Measurements from ENCODE around the gene IDH3A. TPM values are rescaled to one million over a fixed set of nuclear protein-coding genes. Genes with fewer than 3 reads are reported as not detected.
A peak's percentile ranks its signal among the peaks of the same experiment; 100 is the strongest.

Gene IDH3A
- total RNA-seq, 1 experiment from 2014 or later, result 52.6 TPM

DNA sequence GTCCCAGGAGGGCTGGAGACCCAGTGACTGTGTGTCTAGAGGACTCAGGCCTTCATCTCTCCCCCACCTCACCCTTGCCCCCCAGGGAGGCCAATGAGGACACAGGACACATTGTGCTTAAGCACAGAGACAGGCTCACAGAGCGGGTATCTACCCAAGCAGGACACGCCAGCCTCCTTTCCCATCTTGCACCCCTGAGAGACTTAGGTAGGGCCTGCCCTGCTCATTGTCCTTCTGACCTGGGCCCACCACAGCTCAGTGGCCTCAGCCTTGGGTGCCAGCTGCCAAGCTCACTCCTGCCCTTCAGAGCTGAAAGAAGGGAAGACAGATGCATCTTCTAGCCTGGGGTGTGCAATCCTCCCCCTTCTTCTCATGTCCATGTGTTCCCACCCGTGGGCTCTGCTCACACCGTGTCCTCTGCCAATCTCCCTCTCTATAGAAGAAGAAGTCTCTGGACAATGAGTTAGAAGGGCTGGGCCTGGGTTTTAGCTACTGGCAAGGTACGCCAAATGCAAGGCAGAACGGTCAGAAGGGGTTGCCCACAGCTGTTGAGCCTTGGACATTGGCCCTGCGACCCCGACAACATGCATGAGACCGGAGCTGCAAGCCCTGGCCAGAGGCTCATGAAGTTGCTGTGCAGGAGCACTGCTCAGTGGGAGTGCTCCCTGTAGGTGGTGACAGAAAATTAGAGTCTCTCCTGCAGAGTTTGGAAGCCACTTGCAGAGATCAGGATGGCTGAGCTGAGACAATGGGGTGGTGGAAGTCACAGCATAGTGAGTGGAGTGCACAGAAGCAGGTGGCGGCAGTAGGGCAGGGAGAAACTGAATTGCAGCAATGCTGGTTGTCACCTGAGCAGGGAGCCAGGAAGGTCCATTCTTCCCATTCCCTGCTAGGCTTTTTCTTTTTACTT lies 52.4 kb downstream of the IDH3A start:
- DNase-seq (ENCODE audit: low read depth), result no peak

DNA sequence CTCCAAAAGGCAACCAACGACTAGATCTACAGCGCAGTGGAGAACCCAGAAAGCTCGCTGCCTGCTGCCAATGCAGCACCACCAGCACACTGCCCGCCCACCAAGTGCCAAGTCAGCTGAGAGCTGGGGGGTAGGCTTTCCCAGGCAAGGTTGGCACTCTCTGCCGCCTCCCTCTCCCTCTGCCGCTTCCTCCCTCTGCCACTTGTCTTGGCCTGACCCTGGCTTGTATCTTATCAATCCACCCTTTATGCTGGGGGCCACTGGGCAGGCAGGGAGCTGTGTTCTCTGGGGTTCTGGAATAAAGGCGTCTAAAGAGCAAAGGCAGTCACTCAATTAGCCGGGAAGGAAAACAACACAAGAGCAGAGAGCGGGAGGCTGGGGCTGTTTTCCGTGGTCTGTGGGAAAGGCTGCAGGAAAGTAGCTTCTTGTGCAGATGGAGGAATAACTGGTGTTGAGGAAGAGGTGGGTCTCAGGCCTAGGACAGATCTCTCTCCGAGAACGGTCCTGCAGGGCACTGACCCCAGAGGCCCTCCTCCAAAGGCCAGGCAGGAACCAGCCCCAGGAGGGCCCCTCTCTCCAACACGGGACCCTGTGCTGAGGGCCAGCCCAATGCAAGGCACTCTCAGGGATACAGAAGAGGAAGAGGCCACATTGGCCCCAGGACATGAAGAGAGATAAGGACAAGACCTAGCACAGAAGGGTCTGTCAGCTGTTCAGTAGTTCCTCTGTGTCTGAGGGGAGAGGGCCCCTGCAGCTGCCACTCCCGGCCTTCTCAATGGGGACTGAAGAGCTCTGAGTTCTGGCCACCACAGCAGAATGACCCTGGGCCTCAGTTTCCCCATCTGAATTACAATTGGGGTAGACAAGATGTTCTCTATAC lies 54.4 kb downstream of the IDH3A start:
- DNase-seq (ENCODE audit: low read depth), result no peak

DNA sequence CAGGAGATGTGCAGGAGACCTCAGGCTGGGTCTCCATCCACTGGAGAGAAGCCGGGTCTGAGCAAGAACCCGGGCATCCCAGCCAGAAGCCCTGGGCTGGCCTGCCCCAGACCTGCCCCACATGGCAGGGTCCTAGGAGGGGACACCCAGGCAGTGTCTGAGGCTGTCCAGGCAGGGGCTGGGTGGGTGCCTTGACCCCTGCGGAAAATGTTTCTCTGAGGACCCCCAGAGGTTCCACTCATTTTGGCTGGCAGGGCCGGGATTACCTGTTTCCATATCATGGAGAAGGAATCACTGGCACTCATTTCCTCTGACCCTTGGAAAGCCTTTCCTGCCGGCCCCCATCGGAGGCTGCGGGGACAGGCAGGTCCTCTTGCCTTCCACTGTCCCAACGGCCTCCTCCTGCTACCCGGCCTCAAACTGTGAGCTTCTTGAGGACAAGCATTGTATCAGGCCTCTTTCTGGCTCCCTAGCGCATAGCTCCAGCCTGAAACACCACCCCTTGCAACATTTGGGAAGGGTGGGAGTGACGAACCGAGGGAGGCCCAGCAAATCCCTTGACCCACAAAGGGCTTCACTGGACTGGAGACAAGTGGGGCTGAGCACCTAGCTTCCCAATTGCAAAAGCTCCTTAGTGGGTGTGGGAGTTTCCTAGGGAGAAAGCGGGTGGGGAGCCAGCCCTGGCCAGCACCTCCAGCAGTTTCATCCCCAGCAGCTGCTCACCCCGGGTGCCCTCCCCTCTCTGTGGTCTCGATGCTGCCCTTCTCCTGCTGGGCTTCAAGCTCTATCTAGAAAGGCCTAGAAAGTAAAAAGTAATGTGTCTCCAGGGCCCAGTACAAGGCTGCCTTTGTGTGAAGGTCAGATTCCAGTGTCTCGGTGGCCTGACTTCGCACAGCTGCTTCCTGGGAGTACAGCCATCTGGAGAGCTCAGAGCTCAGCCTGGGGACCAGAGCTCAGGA lies 55.5 kb downstream of the IDH3A start:
- no peak for DNase-seq (ENCODE audit: low read depth)

DNA sequence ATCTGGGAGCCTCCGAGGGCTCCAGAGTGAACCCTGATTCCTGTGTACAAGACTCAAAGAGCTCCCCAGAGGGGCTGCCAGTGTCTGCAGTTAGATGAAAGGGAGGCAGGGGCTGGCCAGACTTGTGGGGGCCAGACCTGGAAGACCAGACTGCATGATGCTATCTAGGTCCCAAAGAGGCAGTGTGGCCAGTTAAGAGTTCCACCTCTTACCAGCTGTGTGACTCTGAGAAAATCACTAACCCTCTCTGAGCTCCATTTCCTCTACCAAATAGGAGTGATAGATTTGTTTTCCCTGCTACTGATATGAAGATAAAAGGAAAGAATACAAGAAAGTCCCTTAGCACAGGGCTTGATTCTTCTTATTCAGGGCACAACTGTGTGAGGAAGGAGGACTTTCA lies 56.2 kb downstream of the IDH3A start:
- DNase-seq (ENCODE audit: low read depth), result no peak

DNA sequence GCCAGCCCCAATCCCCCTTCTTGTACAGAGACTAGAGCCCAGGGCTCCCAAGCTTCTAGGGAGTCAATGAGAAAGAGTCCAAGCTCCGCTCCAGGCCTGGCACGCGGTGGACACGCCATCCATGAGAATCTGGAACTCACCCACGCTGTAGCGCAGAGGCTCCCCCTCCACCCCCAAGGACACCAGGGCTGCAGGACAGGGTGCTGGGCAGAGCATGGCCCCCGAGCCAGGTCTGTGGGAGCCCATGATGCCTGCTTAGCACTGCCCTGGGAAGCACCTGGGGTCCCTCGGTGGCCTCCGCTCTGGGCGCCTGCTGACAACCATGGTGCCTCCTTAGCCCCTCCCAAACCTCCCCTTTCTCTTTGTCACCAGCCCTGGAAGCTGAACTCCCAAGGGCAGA lies 56.7 kb downstream of the IDH3A start:
- no peak for DNase-seq (ENCODE audit: low read depth)

DNA sequence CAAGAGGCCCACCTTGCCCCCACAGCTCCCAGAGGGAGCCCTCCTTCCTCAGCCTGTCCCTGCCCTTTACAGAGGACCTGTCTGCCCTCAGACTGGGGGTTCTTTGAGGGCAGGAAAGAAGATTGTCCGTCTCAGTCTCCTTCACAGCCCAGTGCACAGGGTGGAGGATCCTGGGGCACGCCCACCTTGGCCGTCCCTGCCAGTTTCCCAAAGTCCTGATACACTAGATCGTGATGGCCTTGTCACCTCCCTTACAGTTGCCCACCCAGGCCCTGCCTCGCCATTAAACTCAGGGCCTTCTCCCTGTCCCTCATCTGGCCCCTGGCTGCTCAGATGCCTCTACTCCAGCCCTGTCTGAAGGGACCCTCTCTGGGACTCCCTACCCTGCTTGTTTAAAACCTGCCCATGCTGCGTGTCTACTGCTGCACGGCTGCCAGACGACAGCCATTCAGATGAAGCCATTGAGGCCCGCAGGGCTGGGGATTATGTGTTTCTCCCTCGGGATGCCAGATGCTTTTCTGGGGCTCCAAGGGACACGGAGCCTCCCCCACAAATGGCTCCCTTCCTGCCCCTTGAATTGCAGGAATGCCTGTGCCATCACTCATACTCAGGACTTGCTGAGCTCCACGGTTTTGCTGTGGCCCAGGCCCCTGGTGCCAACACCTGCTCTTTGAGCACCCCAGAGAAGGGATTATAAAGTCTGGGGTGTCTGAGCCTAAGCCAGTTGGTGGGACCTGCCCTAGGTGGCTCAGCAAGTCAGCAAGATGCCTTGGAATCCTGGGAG lies 57.4 kb downstream of the IDH3A start:
- peak; percentile 52 for DNase-seq (ENCODE audit: low read depth)

DNA sequence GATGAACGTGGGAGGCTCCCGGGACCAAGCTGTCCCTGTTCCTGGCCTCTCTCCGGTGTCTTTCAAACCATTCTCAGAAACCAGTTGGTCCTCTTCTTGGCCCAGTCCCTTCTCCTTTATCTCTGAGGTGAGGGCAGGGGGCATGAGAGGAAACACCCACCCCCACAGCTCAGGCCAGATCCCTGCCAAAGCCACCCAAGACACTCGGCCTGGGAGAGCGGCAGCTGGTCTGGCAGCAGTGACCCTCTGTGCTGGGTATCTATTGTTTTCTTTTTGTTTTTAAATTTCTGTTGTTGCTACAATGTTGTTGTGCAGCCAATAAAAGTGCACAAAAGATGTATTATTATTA lies 57.9 kb downstream of the IDH3A start:
- no peak for DNase-seq (ENCODE audit: low read depth)

DNA sequence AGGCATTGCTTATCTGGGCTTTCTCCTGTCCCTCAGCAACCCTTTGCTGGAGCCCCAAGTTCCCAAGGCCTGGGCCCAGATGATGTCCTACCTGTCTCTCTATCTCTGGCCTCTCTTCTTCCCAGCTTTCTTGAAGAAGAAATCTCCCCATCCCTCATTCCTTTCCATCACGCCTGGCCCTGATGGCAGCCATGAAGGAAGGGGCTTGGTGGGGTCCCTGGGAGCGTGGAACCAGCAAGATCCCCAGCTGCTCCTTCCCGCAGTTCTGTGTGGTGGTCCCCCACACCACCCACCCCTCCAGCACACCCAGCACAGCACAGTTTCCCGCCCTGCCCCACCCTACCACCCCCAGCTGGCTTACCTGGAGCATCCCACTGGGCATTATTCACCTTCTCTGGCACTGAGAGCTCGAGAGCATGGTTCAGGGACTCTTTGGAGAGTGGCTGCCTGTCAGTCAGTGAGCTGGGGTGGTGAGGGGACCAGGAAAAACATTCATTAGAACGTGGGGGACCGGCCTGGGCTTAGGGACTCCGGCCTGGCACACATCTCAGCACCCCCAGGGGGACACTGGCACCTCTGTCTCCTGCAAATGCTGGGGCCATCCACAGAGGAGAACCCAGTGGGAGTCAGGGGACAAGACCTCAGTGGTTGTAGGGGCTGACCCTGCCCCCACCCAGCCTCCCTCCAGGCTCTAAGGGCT lies 58.6 kb downstream of the IDH3A start:
- no peak for DNase-seq (ENCODE audit: low read depth)

DNA sequence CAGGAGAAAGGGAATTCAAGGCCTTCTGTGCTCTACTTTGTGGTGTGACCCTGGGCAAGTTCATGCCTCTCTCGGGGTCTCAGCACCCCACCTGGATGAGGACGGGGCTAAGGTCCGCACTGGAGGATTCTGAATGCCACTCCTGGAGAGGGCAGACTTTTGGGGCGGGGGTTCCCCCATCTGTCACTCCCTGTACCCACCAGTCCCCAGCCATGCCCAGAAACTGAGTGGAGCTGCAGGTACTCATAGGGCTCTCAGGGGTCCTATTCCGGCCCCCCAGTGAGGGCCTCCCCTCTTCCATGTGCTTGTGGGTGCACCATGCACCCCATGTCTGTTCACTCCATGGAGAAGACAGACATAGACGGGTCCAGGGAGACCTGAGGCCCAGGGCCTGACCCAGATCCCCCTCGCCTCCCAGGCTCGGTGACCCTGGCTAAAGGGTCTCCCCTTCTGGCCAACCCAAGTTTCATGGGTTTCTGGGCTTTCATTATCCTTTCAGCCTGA lies 59.2 kb downstream of the IDH3A start:
- no peak for DNase-seq (ENCODE audit: low read depth)

DNA sequence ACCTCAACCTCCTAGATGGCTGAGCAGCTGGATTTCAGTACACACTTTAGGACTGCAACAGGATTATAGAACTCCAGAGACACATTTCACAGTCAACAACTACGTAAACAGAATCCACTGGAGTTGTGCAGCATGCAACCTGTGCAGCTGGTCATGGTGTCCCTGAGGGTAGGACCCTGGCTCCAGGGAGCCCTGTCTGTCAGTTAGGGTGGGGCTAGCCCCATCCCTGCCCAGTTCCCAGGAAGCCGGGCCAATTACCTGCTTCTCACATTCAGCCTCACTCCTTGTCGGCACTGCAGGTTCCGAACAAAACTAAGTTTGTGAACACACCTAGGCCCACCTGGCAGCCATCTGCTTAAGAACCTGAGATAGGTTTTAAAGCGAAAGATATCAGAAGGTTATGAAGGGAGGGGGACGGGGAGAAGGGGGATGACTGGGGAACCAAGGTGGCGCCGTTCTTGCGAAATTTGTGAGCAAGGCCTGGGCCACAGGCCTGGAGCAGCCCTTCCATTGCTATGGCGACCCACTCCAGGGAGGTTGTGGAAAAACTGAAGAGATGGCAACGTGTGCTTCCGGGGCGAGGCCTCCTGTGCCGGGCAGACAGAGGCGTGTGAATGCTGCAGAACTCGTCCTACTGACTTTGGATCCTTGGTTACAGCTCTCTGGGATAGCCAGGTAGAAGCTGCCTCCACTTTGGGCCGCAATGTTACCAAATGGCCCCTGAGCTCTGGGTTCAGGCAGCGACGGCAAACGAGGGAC lies 59.9 kb downstream of the IDH3A start:
- no peak for DNase-seq (ENCODE audit: low read depth)

DNA sequence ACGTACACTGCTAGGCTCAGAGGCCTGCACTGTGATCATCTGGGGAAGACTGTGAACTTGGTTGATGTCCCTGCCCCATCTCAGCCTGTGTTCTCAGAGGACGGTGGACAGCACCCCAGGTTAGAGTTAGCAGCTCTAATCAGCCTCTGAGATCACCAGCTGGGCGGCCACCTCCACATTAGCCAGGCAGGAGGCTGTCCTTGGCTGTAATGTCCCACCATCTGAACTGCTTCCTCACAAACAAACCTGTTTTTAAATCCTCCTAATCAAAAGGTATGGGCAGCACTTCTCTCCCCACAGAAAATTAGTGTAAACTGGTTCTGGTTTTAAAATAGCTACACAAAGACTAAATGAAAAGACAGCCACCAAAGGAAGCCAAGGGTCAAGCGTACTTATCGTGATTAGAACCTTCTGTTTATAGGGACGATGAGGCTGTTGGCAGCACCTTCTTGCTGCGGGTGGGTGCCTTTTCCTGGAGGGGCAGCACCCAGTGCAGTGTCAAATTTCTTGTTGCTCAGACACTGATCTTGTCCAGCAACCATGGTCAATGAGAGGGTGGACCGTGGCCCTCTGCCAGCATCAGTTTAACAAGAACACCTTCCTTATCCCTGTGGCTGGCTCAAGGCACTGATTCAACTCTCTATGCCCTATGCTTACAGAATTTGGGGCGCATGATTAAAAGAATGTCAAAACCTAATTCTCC lies 60.6 kb downstream of the IDH3A start:
- DNase-seq (ENCODE audit: low read depth), result peak; percentile 50

DNA sequence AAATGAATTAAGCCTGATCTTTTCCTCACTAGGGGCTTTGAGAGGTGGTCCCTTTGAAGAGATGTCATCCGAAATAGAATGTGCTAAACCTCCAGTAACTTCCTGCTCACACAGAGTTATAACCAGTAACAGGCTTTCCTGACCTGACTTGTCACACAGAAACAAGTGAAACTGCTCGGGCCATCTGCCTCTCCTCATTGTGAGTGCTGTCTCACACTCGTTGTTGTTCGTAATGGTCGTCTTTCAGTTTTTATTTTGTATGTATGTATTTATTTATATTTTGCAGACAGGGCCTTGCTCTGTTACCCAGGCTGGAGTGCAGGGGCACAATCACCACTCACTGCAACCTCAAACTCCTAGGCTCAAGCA lies 61.2 kb downstream of the IDH3A start:
- DNase-seq (ENCODE audit: low read depth), result no peak

DNA sequence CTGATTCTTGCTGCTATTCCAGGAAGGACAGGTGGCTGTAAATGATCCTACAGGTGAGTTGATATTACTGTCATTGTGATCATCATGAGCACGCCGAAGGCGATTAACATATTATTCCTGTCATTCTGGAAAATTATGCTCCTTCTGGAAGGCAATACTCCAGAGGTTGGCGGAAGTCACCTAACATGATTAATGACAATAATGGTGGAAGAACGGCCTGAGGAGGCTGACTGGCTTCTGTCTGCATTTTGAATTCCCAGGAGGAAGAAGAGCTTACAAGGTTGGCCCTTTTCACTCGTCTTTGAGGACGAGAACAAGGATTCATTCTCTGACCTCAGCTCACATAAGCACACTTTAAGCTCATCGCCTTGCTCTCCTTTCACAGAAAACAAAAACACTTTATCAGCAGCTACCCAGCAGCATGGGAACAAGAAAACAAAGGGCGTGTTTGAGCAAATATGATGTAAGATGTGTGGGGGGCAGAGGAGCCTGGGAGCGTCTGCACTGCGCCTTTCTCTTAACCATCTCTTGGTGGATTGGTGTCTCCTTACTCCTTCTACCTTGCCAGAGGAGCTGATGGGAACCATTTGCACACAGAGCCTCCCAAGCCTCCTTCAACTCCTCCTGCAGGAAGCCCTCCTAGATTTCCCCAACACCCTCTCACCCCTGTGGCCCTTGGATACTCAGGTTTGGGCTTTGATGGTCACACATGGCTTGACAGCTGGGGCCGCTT lies 62.2 kb downstream of the IDH3A start:
- no peak for DNase-seq (ENCODE audit: low read depth)

DNA sequence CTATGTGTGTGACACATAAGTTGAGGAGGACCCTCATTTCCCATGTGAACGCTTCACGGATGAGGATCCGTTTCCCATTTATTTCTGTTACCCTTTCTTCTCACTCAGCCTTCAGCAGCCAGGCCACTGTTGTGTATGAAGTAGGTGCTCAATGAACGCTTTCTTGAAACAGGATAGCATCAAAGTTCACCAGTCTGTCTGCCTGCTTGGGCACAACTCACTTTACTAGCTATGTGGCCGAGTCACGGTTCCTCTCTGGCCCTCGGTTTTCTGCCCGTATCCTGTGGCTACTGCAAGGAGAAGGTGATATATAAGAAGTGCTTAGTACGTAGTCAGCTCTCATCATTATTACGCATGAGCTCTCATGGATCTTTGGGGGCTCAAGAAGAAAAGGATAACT lies 62.8 kb downstream of the IDH3A start:
- peak; percentile 44 for DNase-seq (ENCODE audit: low read depth)

DNA sequence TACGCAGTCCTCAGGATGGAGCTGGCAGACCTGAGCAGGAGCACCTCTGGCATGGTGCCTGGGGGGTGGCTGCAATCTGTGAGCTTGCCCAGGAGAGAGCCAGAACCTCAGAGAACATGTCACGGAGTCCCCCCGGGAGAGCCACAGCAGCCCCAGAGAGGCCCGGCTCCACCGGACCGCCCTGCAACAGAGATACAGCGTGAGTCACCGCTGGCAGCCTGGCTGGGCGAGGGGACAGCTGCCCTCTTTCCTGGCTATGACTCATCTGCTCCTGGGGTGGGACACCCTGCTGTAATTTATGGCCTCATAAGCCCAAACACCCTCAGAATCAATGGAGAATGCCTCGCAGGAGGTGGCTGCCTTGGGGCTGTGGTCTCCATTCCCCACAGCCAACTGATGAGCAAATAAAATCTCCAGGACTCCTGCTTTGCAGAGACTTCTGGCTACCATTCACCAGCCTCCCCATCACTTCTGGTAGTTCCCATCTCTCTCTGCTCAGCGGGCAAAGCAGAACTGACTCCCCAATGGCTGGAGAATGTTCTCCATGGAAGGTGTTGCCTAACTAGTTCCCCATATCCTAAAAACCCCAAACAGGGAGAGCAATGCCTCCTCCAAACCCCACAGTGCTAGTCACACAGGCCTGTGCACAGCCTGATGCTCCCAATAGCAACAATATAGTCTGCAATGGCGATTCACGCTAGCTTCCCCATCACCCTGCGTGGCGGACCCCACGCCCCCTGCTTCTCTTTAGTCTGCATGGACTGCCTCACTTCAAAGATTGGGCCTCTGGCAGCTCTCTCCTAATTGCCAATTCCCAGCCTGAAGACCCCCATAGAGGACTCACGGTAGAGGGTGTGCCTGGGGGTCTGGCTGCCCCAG lies 63.6 kb downstream of the IDH3A start:
- DNase-seq (ENCODE audit: low read depth), result peak; percentile 94

DNA sequence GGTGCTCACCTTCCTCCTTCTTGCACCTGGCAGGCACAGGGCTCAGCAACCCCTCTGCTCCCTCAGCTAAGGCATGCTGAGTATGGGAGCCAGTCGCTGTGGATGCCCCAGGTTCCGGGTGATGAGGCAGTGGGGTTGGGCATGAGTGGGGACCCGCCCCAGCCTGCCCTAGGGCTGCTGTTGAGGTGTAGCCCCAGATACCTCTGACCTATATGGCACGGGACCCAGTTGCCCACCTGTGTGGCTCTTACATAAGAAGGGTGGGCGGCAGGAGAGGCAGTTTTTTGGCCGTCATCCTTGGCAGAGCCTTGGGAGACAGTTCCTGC lies 64.2 kb downstream of the IDH3A start:
- no peak for DNase-seq (ENCODE audit: low read depth)

DNA sequence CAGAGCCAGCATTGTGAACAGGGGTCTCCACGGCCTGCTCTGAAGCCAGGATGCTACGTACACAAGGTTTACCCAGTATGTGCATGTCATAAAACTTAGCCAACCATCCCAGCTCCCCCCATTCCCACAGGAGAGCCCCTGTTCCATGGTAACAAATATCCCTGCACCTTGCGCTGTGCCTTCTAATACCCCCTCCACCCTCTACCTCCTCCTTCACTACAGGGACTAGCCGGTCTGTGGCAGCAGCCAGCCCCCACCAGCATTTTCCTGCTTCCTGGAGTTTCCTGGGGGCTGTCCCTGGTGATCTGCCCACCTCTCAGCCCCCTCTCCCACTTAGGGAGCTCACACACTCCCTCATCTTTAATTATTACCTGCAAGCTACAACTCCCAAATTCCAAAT lies 64.8 kb downstream of the IDH3A start:
- DNase-seq (ENCODE audit: low read depth), result no peak
